ENCODE results near the gene CNBP. TPM values are rescaled to one million over a fixed set of nuclear protein-coding genes. Genes with fewer than 3 reads are reported as not detected.
A peak's percentile ranks its signal among the peaks of the same experiment; 100 is the strongest.

The CNBP gene
- total and polyA plus RNA-seq, 2 of the 4 experiments (the other 2 are of a cell fraction), result 217 to 223 TPM

DNA sequence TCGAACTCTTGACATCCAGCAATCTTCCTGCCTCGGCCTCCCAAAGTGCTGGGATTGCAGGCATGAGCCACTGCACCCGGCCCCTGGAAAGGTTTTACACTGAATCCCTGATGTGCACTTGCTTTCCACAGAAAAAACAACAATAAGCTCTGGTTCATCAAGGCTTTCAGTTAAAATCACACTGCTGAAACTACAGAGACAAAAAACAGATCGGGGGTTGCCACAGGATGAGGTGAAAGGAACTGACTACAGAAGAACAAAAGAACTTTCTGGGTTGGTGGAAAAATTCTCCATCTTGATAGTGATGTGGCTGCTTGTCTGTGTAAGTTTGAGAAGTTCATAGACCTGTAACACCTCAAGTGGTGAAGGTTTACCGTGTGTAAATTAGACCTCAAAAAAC, 65.0 kb downstream of the CNBP start:
- WGBS, 2 experiments (ENCODE audit: extremely low coverage in 2 of 2, insufficient read length in 1 of 2), result 100% methylated on average over 1 of the region's 5 CpGs; no CpG with 5 or more reads in 1 of the 2 experiments
- ChIA-PET POLR2A (ENCODE audit: unreplicated experiment) (no interaction called here), CTCF (no interaction called here)
- Histone ChIP-seq H3K56ac (ENCODE audit: extremely low read depth, insufficient read depth, low read length) (no peak overlapping the region), H3K18ac (ENCODE audit: low read depth, low read length) (no peak overlapping the region), H3K9me1 (ENCODE audit: insufficient read depth, low read length) (peaks cover 29% of the 10 kb centered on the region), H2BK20ac (ENCODE audit: low read depth, low read length) (no peak overlapping the region), H2BK120ac (ENCODE audit: low read depth, low read length) (no peak overlapping the region), H3K14ac (replicated peaks; ENCODE audit: low read depth, low read length) (peak overlapping the region; percentile 21; the same call in 1 of the 2 replicates), H3K23ac (ENCODE audit: low read depth, low read length) (peak overlapping the region; percentile 18; the same call in 1 of the 2 replicates), H3K4me1 (ENCODE audit: control insufficient read depth, insufficient read depth, low read length) (peaks cover 24% of the 10 kb centered on the region), H3K27me3 (ENCODE audit: control insufficient read depth, insufficient read depth, low read length) (no peaks in the 10 kb centered on the region), H3K79me1 (ENCODE audit: low read depth in 1 of 2, low read length in 2 of 2) (peaks cover 29 to 68% of the 10 kb centered on the region in 2 experiments), H4K20me1 (ENCODE audit: insufficient read depth, low read length) (peaks cover 63% of the 10 kb centered on the region), H2BK5ac (ENCODE audit: low read depth, low read length, poor library complexity, severe bottlenecking) (no peak overlapping the region), H3K27ac (ENCODE audit: insufficient read depth, low read length) (no peak overlapping the region), H4K8ac (ENCODE audit: low read depth in 2 of 2, low read length in 2 of 2) (no peak overlapping the region), H3K9ac (ENCODE audit: low read depth, low read length) (no peak overlapping the region), H3K9me3 (ENCODE audit: control insufficient read depth, insufficient read depth, low read length) (no peaks in the 10 kb centered on the region), H3K36me3 (ENCODE audit: control insufficient read depth, insufficient read depth, low read length) (peaks cover 9% of the 10 kb centered on the region), H3K4ac (ENCODE audit: low read depth, low read length) (no peak overlapping the region), H2AFZ (replicated peaks; ENCODE audit: low read length, poor library complexity) (no peak overlapping the region), H2BK15ac (ENCODE audit: low read depth, low read length) (no peak overlapping the region), H4K91ac (ENCODE audit: insufficient read depth, low read depth, low read length) (no peak overlapping the region), H4K5ac (ENCODE audit: low read depth, low read length) (no peak overlapping the region), H2AK9ac (replicated peaks; ENCODE audit: low read depth, low read length, poor library complexity) (no peak overlapping the region), H3K4me3 (ENCODE audit: insufficient read depth, low read depth, low read length) (no peak overlapping the region), H2AK5ac (ENCODE audit: low read depth, low read length) (no peak overlapping the region), H3K4me2 (ENCODE audit: low read depth, low read length) (peak overlapping the region; percentile 79)
- no peak for TF ChIP-seq MAZ (IDR thresholded peaks at IDR 0.05; ENCODE audit: borderline replicate concordance, low read depth, low read length)
- no peak for TF ChIP-seq BHLHE40 (IDR thresholded peaks at IDR 0.05; ENCODE audit: low read depth, low read length)
- TF ChIP-seq FOS (IDR thresholded peaks at IDR 0.05; ENCODE audit: low read depth, low read length), result no peak
- no peak for TF ChIP-seq CHD1 (IDR thresholded peaks at IDR 0.05; ENCODE audit: low read depth, low read length)
- TF ChIP-seq, protein P1, sequence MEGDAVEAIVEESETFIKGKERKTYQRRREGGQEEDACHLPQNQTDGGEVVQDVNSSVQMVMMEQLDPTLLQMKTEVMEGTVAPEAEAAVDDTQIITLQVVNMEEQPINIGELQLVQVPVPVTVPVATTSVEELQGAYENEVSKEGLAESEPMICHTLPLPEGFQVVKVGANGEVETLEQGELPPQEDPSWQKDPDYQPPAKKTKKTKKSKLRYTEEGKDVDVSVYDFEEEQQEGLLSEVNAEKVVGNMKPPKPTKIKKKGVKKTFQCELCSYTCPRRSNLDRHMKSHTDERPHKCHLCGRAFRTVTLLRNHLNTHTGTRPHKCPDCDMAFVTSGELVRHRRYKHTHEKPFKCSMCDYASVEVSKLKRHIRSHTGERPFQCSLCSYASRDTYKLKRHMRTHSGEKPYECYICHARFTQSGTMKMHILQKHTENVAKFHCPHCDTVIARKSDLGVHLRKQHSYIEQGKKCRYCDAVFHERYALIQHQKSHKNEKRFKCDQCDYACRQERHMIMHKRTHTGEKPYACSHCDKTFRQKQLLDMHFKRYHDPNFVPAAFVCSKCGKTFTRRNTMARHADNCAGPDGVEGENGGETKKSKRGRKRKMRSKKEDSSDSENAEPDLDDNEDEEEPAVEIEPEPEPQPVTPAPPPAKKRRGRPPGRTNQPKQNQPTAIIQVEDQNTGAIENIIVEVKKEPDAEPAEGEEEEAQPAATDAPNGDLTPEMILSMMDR (conservative IDR thresholded peaks at IDR 0.05; ENCODE audit: low read depth, low read length), result no peak
- no peak for TF ChIP-seq POLR2A (IDR thresholded peaks at IDR 0.05; ENCODE audit: low read depth, low read length)
- TF ChIP-seq RCOR1 (IDR thresholded peaks at IDR 0.05; ENCODE audit: insufficient replicate concordance, low read length), result no peak
- TF ChIP-seq SMC3 (IDR thresholded peaks at IDR 0.05; ENCODE audit: low read depth, low read length), result no peak
- TF ChIP-seq MXI1 (IDR thresholded peaks at IDR 0.05; ENCODE audit: borderline replicate concordance, low read depth, low read length), result no peak
- no peak for TF ChIP-seq RAD21 (IDR thresholded peaks at IDR 0.05; ENCODE audit: low read length)
- TF ChIP-seq, protein P2, sequence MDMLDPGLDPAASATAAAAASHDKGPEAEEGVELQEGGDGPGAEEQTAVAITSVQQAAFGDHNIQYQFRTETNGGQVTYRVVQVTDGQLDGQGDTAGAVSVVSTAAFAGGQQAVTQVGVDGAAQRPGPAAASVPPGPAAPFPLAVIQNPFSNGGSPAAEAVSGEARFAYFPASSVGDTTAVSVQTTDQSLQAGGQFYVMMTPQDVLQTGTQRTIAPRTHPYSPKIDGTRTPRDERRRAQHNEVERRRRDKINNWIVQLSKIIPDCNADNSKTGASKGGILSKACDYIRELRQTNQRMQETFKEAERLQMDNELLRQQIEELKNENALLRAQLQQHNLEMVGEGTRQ (IDR thresholded peaks at IDR 0.05; ENCODE audit: low read depth, low read length), result no peak
- no peak for TF ChIP-seq MAFK (IDR thresholded peaks at IDR 0.05; ENCODE audit: low read depth, low read length)
- TF ChIP-seq, protein P3, sequence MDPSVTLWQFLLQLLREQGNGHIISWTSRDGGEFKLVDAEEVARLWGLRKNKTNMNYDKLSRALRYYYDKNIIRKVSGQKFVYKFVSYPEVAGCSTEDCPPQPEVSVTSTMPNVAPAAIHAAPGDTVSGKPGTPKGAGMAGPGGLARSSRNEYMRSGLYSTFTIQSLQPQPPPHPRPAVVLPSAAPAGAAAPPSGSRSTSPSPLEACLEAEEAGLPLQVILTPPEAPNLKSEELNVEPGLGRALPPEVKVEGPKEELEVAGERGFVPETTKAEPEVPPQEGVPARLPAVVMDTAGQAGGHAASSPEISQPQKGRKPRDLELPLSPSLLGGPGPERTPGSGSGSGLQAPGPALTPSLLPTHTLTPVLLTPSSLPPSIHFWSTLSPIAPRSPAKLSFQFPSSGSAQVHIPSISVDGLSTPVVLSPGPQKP (IDR thresholded peaks at IDR 0.05; ENCODE audit: borderline replicate concordance, low read depth, low read length), result no peak
- TF ChIP-seq NFE2L2 (IDR thresholded peaks at IDR 0.05; ENCODE audit: low read depth, low read length), result no peak
- no peak for TF ChIP-seq RFX5 (IDR thresholded peaks at IDR 0.05; ENCODE audit: low read depth, low read length)
- TF ChIP-seq CEBPB (IDR thresholded peaks at IDR 0.05; ENCODE audit: low read depth, low read length), result no peak
- BruUV-seq (replicated peaks), result no TSS peak
- ATAC-seq (ENCODE audit: low read depth) (no peak), DNase-seq (no peak)
- dilution Hi-C loops (cut with HindIII; ENCODE audit: low sequenced_read_pairs, unreplicated experiment), result no loop called here
- intact Hi-C loops (cut with micrococcal nuclease), result loop anchor here (1.0 to 10.0 kb wide), 2 partner anchors 64 to 148 kb away; no protein-coding TSS in a partner anchor
- in situ Hi-C loops (cut with MboI; ENCODE audit: low sequenced_read_pairs), result no loop called here
